WERI-Rb-1 (cell line): ENCODE measurements around the gene UNC13C.
A peak's percentile ranks its signal among the peaks of the same experiment; 100 is the strongest.

Source experiments
- DNase-seq: peaks from one replicate; pipeline ENCODE4 v3.0.0-alpha.2; 2020
- H3K27ac ChIP-seq: fragments of 250-450 bp; sonication (Bioruptor Pico); 2 replicates; pipeline ENCODE4 v1.5.1; 2020; ENCODE audit warnings: mild to moderate bottlenecking, moderate library complexity
- H3K27me3 ChIP-seq: fragments of 250-450 bp; sonication (Bioruptor Pico); 2 replicates; pipeline ENCODE4 v1.5.1; 2021; ENCODE audit warnings: mild to moderate bottlenecking, low read depth, moderate library complexity; ENCODE audit not compliant: insufficient read depth, severe bottlenecking
- H3K36me3 ChIP-seq: fragments of 250-450 bp; sonication (Bioruptor Pico); 2 replicates; pipeline ENCODE4 v1.5.1; 2020; ENCODE audit warnings: mild to moderate bottlenecking, moderate library complexity
- H3K4me3 ChIP-seq: 2 replicates; pipeline ENCODE4 v1.5.1; 2011; ENCODE audit warnings: low read depth, mild to moderate bottlenecking, control low read depth, low read length
- H3K9me3 ChIP-seq: fragments of 250-450 bp; sonication (Bioruptor Pico); 2 replicates; pipeline ENCODE4 v1.5.1; 2021; ENCODE audit warnings: mild to moderate bottlenecking, moderate library complexity; ENCODE audit not compliant: severe bottlenecking
- CTCF ChIP-seq: IDR thresholded peaks from 2 replicates; pipeline ENCODE4 v1.5.1; 2011; ENCODE audit warnings: low read depth, mild to moderate bottlenecking, control low read depth, inconsistent platforms, low read length

UNC13C gene

GRCh38 chr15:54197995-54198394 is 219.8 kb downstream of the UNC13C start:
- TF ChIP-seq CTCF = no peak
- Histone ChIP-seq H3K27me3 (no peaks in the 10 kb centered on the region), H3K27ac (no peak overlapping the region), H3K4me3 (no peak overlapping the region), H3K9me3 (no peaks in the 10 kb centered on the region), H3K36me3 (no peaks in the 10 kb centered on the region)
- peak; percentile 5 for DNase-seq

- TF ChIP-seq CTCF = no peak
- Histone ChIP-seq H3K27me3 (peaks cover 3% of the 10 kb centered on the region), H3K27ac (no peak overlapping the region), H3K4me3 (no peak overlapping the region), H3K9me3 (no peaks in the 10 kb centered on the region), H3K36me3 (no peaks in the 10 kb centered on the region)
- DNase-seq = no peak
These were observed 228.5 kb downstream of the UNC13C start for GRCh38 chr15:54206586-54207321.

- no peaks in the 10 kb centered on the region for H3K9me3 ChIP-seq
- H3K4me3 ChIP-seq = no peak overlapping the region
- no peaks in the 10 kb centered on the region for H3K36me3 ChIP-seq
- H3K27ac ChIP-seq = no peak overlapping the region
- no peak for TF ChIP-seq CTCF
- peaks cover 8% of the 10 kb centered on the region for H3K27me3 ChIP-seq
- DNase-seq = no peak
These were observed 230.5 kb downstream of the UNC13C start for GRCh38 chr15:54208786-54209185.

GRCh38 chr15:54212635-54213034 is 234.4 kb downstream of the UNC13C start:
- Histone ChIP-seq H3K27me3 (peaks cover 8% of the 10 kb centered on the region), H3K9me3 (no peaks in the 10 kb centered on the region), H3K27ac (no peak overlapping the region), H3K36me3 (no peaks in the 10 kb centered on the region), H3K4me3 (no peak overlapping the region)
- TF ChIP-seq CTCF = no peak
- no peak for DNase-seq

DNA sequence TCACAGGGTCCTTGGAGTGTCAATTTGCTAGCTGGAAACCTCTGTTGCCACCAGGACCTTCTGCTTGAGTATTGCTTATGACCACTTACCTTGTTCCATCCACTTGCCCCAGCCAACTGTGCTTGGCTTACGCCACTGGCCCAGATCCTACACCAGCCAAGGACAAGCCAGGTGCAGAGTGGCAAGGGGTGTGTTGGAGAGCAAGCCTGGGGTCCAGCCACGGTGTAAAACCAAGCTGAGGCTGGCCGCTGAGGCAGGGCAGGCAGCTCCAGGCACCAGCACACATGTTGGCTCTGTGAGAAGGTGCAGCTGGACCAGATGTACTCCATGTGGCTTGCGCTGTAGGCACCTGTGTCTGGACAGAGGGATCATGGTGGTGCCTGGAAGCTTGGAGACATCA is 248.2 kb downstream of the UNC13C start:
- DNase-seq = no peak
- no peak overlapping the region for H3K27ac ChIP-seq
- no peak overlapping the region for H3K4me3 ChIP-seq
- no peak for TF ChIP-seq CTCF
- no peaks in the 10 kb centered on the region for H3K27me3 ChIP-seq
- H3K36me3 ChIP-seq = no peaks in the 10 kb centered on the region
- H3K9me3 ChIP-seq = no peaks in the 10 kb centered on the region

DNA sequence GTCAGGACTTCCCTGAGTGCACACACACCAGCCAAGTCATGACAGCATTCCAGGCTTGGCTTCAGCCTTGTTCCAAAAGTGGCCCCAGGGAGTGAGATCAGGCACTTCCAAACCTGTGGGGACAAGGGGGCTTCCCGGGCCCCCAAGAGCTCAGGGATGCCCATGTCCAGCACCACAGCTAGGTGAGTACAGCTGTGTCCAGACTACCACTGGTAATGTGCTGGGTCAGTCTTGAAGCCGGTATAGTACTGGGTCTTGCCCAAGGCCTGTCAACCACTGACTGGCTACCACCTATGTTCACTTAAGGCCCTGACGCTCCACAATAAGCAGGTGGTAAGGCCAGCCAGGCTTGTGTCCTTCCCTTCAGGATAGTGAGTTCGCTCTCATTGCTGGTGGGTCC is 249.3 kb downstream of the UNC13C start:
- Histone ChIP-seq H3K27me3 (no peaks in the 10 kb centered on the region), H3K27ac (no peak overlapping the region), H3K9me3 (no peaks in the 10 kb centered on the region), H3K36me3 (no peaks in the 10 kb centered on the region), H3K4me3 (no peak overlapping the region)
- no peak for TF ChIP-seq CTCF
- DNase-seq = no peak
